Measurements from ENCODE around the gene ZFHX3.

The ZFHX3 gene

DNA sequence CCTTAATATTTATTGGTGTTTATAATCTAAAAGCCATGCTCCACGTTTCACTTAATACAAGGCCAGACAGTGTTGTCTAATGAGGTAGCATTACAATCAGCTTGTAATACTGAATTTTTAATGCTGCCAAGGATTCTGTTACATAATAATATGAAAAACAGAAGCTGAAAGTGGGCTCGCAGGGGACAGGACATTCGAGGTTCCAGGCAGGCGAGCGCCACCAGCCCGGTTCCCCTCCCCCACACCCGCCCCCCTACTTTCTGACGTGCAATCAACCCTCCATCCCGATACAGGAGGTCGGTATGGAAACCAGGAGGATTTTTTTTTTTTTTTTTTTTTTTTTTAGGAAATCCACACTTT, 6.2 kb upstream of the ZFHX3 start:
- TF ChIP-seq RAD21 (IDR thresholded peaks at IDR 0.05; ENCODE audit: low read depth) (no peak), MAX (IDR thresholded peaks at IDR 0.05) (no peak), ZBTB7A (IDR thresholded peaks at IDR 0.05; ENCODE audit: low read depth) (no peak), TAF1 (IDR thresholded peaks at IDR 0.05; ENCODE audit: low read depth) (no peak), CREB1 (IDR thresholded peaks at IDR 0.05; ENCODE audit: low read depth) (no peak), USF1 (IDR thresholded peaks at IDR 0.05) (no peak), TCF12 (IDR thresholded peaks at IDR 0.05; ENCODE audit: low read depth) (no peak), EGR1 (IDR thresholded peaks at IDR 0.05) (no peak)
- TF ChIP-seq, protein P1, sequence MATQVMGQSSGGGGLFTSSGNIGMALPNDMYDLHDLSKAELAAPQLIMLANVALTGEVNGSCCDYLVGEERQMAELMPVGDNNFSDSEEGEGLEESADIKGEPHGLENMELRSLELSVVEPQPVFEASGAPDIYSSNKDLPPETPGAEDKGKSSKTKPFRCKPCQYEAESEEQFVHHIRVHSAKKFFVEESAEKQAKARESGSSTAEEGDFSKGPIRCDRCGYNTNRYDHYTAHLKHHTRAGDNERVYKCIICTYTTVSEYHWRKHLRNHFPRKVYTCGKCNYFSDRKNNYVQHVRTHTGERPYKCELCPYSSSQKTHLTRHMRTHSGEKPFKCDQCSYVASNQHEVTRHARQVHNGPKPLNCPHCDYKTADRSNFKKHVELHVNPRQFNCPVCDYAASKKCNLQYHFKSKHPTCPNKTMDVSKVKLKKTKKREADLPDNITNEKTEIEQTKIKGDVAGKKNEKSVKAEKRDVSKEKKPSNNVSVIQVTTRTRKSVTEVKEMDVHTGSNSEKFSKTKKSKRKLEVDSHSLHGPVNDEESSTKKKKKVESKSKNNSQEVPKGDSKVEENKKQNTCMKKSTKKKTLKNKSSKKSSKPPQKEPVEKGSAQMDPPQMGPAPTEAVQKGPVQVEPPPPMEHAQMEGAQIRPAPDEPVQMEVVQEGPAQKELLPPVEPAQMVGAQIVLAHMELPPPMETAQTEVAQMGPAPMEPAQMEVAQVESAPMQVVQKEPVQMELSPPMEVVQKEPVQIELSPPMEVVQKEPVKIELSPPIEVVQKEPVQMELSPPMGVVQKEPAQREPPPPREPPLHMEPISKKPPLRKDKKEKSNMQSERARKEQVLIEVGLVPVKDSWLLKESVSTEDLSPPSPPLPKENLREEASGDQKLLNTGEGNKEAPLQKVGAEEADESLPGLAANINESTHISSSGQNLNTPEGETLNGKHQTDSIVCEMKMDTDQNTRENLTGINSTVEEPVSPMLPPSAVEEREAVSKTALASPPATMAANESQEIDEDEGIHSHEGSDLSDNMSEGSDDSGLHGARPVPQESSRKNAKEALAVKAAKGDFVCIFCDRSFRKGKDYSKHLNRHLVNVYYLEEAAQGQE (IDR thresholded peaks at IDR 0.05; ENCODE audit: low read depth), result no peak

DNA sequence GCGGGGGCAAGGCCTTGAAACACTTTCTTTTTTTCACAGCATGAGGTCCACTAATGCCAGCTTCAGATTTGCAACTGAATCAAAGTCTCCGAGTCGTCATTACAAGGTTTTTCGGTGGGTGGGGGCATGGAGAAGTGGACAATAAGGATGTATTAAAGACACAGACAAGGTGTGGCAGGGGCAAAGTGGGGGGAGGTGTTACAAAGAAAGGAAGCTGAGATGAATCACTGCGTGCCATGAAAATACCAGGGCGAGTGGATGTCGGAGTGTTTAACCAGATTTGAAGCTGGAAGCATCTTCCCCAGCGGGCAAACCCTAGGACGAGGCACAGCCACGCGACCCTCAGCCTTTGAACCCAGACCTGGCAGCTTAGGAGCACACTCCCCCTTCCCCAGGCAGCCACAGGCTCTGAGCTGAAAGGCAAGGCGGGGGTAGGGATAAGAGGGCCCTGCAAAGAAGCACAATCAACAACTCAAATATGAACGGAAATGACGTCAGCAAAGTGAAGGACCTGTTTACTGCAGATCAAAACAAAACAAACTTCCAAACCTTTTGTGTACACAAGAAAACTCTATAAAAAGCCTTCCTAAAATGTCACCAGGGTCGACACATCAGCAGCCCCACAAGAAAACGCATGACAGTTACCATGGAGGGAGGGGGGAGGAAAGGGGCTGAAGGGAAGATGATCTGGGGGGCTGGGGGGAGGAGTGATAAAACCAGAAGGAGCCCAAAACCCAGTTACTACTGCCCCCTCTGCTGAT, 5.6 kb upstream of the ZFHX3 start:
- TF ChIP-seq YY1 (IDR thresholded peaks at IDR 0.05; ENCODE audit: low read depth) (no peak), ZBTB7A (IDR thresholded peaks at IDR 0.05; ENCODE audit: low read depth) (0 out of 2 replicates have a peak, but pooled peaks have one; percentile 34), CEBPB (IDR thresholded peaks at IDR 0.05) (no peak), TEAD4 (IDR thresholded peaks at IDR 0.05) (peak; percentile 74), TCF12 (IDR thresholded peaks at IDR 0.05; ENCODE audit: low read depth) (no peak; the same call in 1 of the 2 replicates), FOXM1 (IDR thresholded peaks at IDR 0.05; ENCODE audit: borderline replicate concordance, low read depth) (no peak)

- TF ChIP-seq, protein P1 (IDR thresholded peaks at IDR 0.05; ENCODE audit: low read depth), result no peak
- TF ChIP-seq FOXM1 (IDR thresholded peaks at IDR 0.05; ENCODE audit: borderline replicate concordance, low read depth) (no peak), YY1 (IDR thresholded peaks at IDR 0.05; ENCODE audit: low read depth) (no peak), EP300 (IDR thresholded peaks at IDR 0.05; ENCODE audit: borderline replicate concordance) (no peak), ZBTB7A (IDR thresholded peaks at IDR 0.05; ENCODE audit: low read depth) (no peak), TAF1 (IDR thresholded peaks at IDR 0.05; ENCODE audit: low read depth) (no peak), USF1 (IDR thresholded peaks at IDR 0.05) (no peak), CREB1 (IDR thresholded peaks at IDR 0.05; ENCODE audit: low read depth) (no peak)
These were observed 5.1 kb upstream of the ZFHX3 start for GRCh38 chr16:73053038-73053363.

GRCh38 chr16:73052576-73052975, 4.6 kb upstream of the ZFHX3 start:
- no peak for TF ChIP-seq TAF1 (IDR thresholded peaks at IDR 0.05; ENCODE audit: low read depth)
- TF ChIP-seq EGR1 (IDR thresholded peaks at IDR 0.05), result no peak
- TF ChIP-seq YY1 (IDR thresholded peaks at IDR 0.05; ENCODE audit: low read depth), result no peak
- TF ChIP-seq CREB1 (IDR thresholded peaks at IDR 0.05; ENCODE audit: low read depth), result no peak
- TF ChIP-seq FOXM1 (IDR thresholded peaks at IDR 0.05; ENCODE audit: borderline replicate concordance, low read depth), result no peak
- no peak for TF ChIP-seq NFIC (IDR thresholded peaks at IDR 0.05)

DNA sequence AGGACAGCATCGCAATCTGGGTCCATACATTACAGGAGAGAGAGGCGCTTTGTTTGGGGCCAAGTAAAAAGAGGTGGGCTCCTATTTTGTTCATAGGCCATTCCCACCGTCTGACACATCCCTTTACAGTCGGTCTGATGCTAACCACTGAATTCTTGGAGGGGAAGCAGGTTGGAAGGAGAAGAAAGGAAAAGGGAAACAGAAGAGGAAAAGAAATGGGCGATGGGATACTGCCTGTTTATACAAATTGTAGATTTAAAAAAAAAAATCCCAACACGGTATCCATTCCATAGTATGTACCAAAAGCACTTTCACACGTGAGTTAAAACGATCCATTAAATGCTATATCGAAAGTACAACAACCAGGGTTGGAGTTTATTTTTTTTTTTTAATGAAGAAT, 4.0 kb upstream of the ZFHX3 start:
- no peak for TF ChIP-seq EGR1 (IDR thresholded peaks at IDR 0.05)
- no peak for TF ChIP-seq EP300 (IDR thresholded peaks at IDR 0.05; ENCODE audit: borderline replicate concordance)
- TF ChIP-seq ZBTB7A (IDR thresholded peaks at IDR 0.05; ENCODE audit: low read depth), result no peak
- no peak for TF ChIP-seq TEAD4 (IDR thresholded peaks at IDR 0.05)
- no peak for TF ChIP-seq TAF1 (IDR thresholded peaks at IDR 0.05; ENCODE audit: low read depth)
- TF ChIP-seq CREB1 (IDR thresholded peaks at IDR 0.05; ENCODE audit: low read depth), result no peak

DNA sequence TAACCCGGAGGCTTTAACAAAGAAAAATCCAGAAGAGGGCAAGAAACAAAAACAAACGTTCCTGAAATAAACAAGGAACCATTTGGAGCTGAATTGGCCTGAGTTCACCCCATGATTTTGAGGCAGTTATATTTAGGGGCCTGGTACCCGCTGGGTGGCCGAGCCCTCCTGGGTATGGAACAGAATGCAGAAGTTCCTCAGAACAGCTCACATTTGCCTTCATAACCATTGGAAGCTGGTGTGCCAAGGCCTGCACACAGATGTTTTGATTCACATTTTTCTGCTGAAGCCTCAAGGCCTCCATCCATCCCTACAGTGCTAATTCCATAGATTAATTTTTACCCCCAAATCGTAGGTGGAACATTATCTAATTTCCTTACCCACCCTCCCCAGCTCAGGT, 3.3 kb upstream of the ZFHX3 start:
- TF ChIP-seq EP300 (IDR thresholded peaks at IDR 0.05; ENCODE audit: borderline replicate concordance) (no peak), MAX (IDR thresholded peaks at IDR 0.05) (no peak), CREB1 (IDR thresholded peaks at IDR 0.05; ENCODE audit: low read depth) (no peak), TAF1 (IDR thresholded peaks at IDR 0.05; ENCODE audit: low read depth) (no peak), TEAD4 (IDR thresholded peaks at IDR 0.05) (no peak), USF1 (IDR thresholded peaks at IDR 0.05) (no peak), TCF12 (IDR thresholded peaks at IDR 0.05; ENCODE audit: low read depth) (no peak), ZBTB7A (IDR thresholded peaks at IDR 0.05; ENCODE audit: low read depth) (no peak)
- TF ChIP-seq, protein P1 (IDR thresholded peaks at IDR 0.05; ENCODE audit: low read depth), result no peak
